Vagina (tissue), 2 donors: ENCODE measurements around the gene HAUS7.

Experiments
- CTCF ChIP-seq, 3 experiments: fragments of 450-650 bp in 2 of 3; fragments of 200-600 bp in 1 of 3; sonication (generic) in 1 of 3; IDR thresholded peaks; one replicate each; pipeline ENCODE4 v1.5.1; 2017 to 2019; ENCODE audit warnings: antibody characterized with exemption in 3 of 3, mild to moderate bottlenecking in 2 of 3, moderate library complexity in 2 of 3
- POLR2A ChIP-seq, 2 donors: fragments of 450-650 bp; IDR thresholded peaks; one replicate each; pipeline ENCODE4 v1.6.1; 2017; ENCODE audit warnings: antibody characterized with exemption in 2 of 2, mild to moderate bottlenecking in 2 of 2, moderate library complexity in 2 of 2
- POLR2AphosphoS5 ChIP-seq, 2 donors: sonication (generic); formaldehyde crosslinking; IDR thresholded peaks; one replicate each; pipeline ENCODE4 v1.9.0; 2017; ENCODE audit warnings: antibody characterized with exemption in 2 of 2, mild to moderate bottlenecking in 2 of 2, low read depth in 1 of 2; ENCODE audit not compliant: insufficient read depth in 1 of 2

DNA sequence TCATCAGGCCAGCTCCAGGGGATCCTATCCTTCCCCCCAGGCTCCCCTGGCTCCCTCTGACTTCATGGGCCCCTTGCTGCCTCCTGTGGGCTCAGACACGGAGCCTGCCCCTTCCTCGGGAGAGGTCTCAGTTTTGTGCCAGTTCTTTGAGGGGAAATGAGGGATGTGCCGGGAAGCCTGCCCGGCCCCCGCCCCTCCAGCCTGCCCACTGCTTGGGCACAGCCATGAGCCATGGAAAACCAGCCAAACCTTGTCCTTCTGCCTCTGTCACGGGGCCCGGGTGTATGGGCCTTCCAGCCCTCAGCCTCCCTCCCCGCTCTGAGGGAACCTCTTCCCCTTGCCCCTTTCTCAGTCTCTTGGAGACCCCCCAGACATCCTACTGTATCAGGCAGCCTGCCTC is 31.2 kb upstream of the HAUS7 start:
- TF ChIP-seq CTCF (IDR thresholded peaks at IDR 0.05) = no peak
- TF ChIP-seq POLR2AphosphoS5 (IDR thresholded peaks at IDR 0.05; ENCODE audit: insufficient read depth in 1 of 2, low read depth in 1 of 2) = no peak
- TF ChIP-seq POLR2A (IDR thresholded peaks at IDR 0.05) = no peak
